ENCODE data around the gene DIP2C. TPM values are rescaled to one million over a fixed set of nuclear protein-coding genes. Genes with fewer than 3 reads are reported as not detected.
"Not testable (repeated sequence)": the region's sequence is repeated elsewhere in the genome, so short reads cannot be mapped to it uniquely, and the experiment has no call there.

Gene DIP2C
- total RNA-seq, 2 donors from 2014 or later, result 13.0 to 13.7 TPM

DNA sequence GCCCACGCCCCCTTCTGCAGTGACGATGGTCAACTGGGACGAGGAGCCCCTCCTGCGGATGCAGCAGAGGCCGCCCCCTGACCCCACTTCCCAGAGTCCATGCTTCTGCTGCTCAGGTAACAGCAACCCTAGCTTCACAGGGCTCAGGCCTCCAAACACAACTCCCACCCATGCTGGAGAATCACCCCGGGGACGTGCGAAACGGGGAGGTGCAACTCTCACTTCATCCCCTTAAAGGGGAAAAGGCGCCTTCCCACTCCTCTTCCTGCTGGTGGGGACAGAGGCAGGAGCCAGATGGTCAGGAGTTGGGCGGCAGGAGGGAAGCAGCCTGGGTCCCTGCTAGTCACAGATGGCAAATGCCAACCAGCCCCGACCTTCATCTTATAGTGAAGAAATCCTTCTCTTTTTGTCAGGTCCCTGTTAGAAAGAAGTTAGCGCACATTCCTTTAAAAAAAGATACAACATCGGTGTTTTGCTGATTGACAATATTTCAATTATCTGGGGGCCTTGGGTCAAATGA, 155.4 kb downstream of the DIP2C start:
- Histone ChIP-seq H3K9ac (ENCODE audit: extremely low read depth, low read length, poor library complexity, severe bottlenecking) (no peak overlapping the region), H3K27me3 (ENCODE audit: control insufficient read depth, insufficient read depth, low read length, poor library complexity, severe bottlenecking) (no peaks in the 10 kb centered on the region), H3K27ac (ENCODE audit: low read depth, low read length) (no peak overlapping the region), H3K4me1 (ENCODE audit: control insufficient read depth, insufficient read depth, low read length) (no peaks in the 10 kb centered on the region), H3K9me3 (ENCODE audit: control insufficient read depth, low read length) (no peaks in the 10 kb centered on the region), H3K4me3 (ENCODE audit: low read length) (no peak overlapping the region), H3K36me3 (ENCODE audit: control insufficient read depth, insufficient read depth, low read length) (no peaks in the 10 kb centered on the region)
- Mint-ChIP-seq H3K27ac (no peak overlapping the region), H3K4me1 (no peaks in the 10 kb centered on the region), H3K36me3 (ENCODE audit: low read depth) (no peaks in the 10 kb centered on the region), H3K27me3 (ENCODE audit: insufficient read depth) (no peaks in the 10 kb centered on the region), H3K9me3 (no peaks in the 10 kb centered on the region), H3K4me3 (no peak overlapping the region)
- no peak for DNase-seq
- WGBS, 2 experiments (ENCODE audit: insufficient coverage in 1 of 2, insufficient read length in 1 of 2), result 94 to 95% methylated on average over 6 to 14 of the region's 14 CpGs
- TF ChIP-seq, protein P1, sequence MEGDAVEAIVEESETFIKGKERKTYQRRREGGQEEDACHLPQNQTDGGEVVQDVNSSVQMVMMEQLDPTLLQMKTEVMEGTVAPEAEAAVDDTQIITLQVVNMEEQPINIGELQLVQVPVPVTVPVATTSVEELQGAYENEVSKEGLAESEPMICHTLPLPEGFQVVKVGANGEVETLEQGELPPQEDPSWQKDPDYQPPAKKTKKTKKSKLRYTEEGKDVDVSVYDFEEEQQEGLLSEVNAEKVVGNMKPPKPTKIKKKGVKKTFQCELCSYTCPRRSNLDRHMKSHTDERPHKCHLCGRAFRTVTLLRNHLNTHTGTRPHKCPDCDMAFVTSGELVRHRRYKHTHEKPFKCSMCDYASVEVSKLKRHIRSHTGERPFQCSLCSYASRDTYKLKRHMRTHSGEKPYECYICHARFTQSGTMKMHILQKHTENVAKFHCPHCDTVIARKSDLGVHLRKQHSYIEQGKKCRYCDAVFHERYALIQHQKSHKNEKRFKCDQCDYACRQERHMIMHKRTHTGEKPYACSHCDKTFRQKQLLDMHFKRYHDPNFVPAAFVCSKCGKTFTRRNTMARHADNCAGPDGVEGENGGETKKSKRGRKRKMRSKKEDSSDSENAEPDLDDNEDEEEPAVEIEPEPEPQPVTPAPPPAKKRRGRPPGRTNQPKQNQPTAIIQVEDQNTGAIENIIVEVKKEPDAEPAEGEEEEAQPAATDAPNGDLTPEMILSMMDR (conservative IDR thresholded peaks at IDR 0.05), result no peak

DNA sequence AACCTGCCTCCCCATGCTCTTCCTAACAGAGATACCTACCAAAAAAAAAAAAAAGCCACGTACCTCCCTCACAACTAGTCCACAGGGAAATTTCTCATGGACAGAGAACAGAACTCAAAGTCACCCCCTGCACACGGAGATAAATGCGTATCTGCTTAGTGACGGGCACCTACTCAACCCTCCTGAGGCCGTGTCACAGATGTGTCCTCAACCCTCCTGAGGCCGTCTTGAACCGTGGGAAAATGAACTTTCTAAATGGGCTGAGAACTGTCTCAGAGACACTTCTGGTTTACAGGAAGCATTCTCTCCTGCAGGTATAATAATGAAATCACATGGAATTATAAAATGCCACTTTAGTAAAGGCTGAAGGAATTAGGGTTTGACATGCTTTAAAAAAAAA, 155.9 kb downstream of the DIP2C start:
- Mint-ChIP-seq H3K27ac (peak overlapping the region; percentile 7), H3K9me3 (no peaks in the 10 kb centered on the region), H3K4me1 (no peaks in the 10 kb centered on the region), H3K36me3 (ENCODE audit: low read depth) (no peaks in the 10 kb centered on the region), H3K27me3 (ENCODE audit: insufficient read depth) (no peaks in the 10 kb centered on the region), H3K4me3 (no peak overlapping the region)
- WGBS, 2 experiments (ENCODE audit: insufficient coverage in 1 of 2, insufficient read length in 1 of 2), result 89 to 95% methylated on average over 3 to 7 of the region's 7 CpGs
- no peak for DNase-seq
- Histone ChIP-seq H3K27ac (ENCODE audit: low read depth, low read length) (no peak overlapping the region), H3K36me3 (ENCODE audit: control insufficient read depth, insufficient read depth, low read length) (no peaks in the 10 kb centered on the region), H3K27me3 (ENCODE audit: control insufficient read depth, insufficient read depth, low read length, poor library complexity, severe bottlenecking) (no peaks in the 10 kb centered on the region), H3K9me3 (ENCODE audit: control insufficient read depth, low read length) (no peaks in the 10 kb centered on the region), H3K9ac (ENCODE audit: extremely low read depth, low read length, poor library complexity, severe bottlenecking) (no peak overlapping the region), H3K4me3 (ENCODE audit: low read length) (no peak overlapping the region), H3K4me1 (ENCODE audit: control insufficient read depth, insufficient read depth, low read length) (no peaks in the 10 kb centered on the region)
- TF ChIP-seq, protein P1 (conservative IDR thresholded peaks at IDR 0.05), result no peak

DNA sequence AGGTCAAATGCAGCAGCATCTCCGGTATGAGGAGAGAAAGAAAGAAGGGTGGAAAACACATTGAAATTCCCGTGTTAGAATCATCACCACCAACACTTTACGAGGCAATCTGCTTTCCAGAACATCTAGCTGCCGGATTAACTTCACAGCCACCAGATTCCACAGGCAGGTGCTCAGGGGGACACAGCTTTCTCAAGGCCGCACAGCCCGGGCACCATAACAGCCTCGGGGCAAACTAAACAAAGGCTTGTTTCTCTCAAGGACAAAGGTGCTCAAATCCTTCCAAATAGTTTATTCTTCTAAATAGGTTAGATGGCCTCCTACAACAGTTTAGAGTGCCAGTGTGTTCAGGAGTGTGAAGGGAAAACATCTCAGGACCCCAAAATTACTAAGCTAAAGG, 156.3 kb downstream of the DIP2C start:
- Mint-ChIP-seq H3K9me3 (no peaks in the 10 kb centered on the region), H3K4me3 (no peak overlapping the region), H3K27ac (peak overlapping the region; percentile 7), H3K27me3 (ENCODE audit: insufficient read depth) (no peaks in the 10 kb centered on the region), H3K36me3 (ENCODE audit: low read depth) (no peaks in the 10 kb centered on the region), H3K4me1 (no peaks in the 10 kb centered on the region)
- WGBS, 2 experiments (ENCODE audit: insufficient coverage in 1 of 2, insufficient read length in 1 of 2), result 96 to 100% methylated on average over 1 to 7 of the region's 7 CpGs
- Histone ChIP-seq H3K27ac (ENCODE audit: low read depth, low read length) (no peak overlapping the region), H3K27me3 (ENCODE audit: control insufficient read depth, insufficient read depth, low read length, poor library complexity, severe bottlenecking) (no peaks in the 10 kb centered on the region), H3K4me1 (ENCODE audit: control insufficient read depth, insufficient read depth, low read length) (no peaks in the 10 kb centered on the region), H3K9ac (ENCODE audit: extremely low read depth, low read length, poor library complexity, severe bottlenecking) (no peak overlapping the region), H3K4me3 (ENCODE audit: low read length) (no peak overlapping the region), H3K36me3 (ENCODE audit: control insufficient read depth, insufficient read depth, low read length) (no peaks in the 10 kb centered on the region), H3K9me3 (ENCODE audit: control insufficient read depth, low read length) (no peaks in the 10 kb centered on the region)
- DNase-seq, result no peak
- TF ChIP-seq, protein P1 (conservative IDR thresholded peaks at IDR 0.05), result no peak

DNA sequence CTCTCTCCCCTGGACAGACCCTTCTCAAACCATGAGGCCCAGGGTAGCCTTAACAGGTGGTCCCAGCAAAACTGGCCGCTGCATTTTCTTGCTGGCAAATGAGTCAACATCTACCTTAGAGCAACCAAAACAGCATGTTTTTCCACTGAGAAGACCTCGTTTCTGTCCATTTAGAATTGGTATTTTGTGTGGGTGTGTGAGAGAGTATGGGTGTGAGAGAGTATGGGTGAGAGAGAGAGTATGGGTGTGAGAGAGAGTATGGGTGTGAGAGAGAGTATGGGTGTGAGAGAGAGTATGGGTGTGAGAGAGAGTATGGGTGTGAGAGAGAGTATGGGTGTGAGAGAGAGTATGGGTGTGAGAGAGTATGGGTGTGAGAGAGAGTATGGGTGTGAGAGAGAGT, 157.1 kb downstream of the DIP2C start:
- not testable (repeated sequence) for H3K4me3 Mint-ChIP-seq; H3K4me1 ChIP-seq (ENCODE audit: control insufficient read depth, insufficient read depth, low read length); H3K27me3 Mint-ChIP-seq (ENCODE audit: insufficient read depth); H3K27me3 ChIP-seq (ENCODE audit: control insufficient read depth, insufficient read depth, low read length, poor library complexity, severe bottlenecking); H3K27ac Mint-ChIP-seq; DNase-seq; H3K9me3 ChIP-seq (ENCODE audit: control insufficient read depth, low read length); H3K9ac ChIP-seq (ENCODE audit: extremely low read depth, low read length, poor library complexity, severe bottlenecking); H3K36me3 Mint-ChIP-seq (ENCODE audit: low read depth); H3K9me3 Mint-ChIP-seq; H3K36me3 ChIP-seq (ENCODE audit: control insufficient read depth, insufficient read depth, low read length); H3K4me1 Mint-ChIP-seq; H3K27ac ChIP-seq (ENCODE audit: low read depth, low read length); H3K4me3 ChIP-seq (ENCODE audit: low read length)
- 84 to 91% methylated on average over 2 of the region's 2 CpGs for WGBS, 2 experiments (ENCODE audit: insufficient coverage in 1 of 2, insufficient read length in 1 of 2)
